Fibroblast of peridontal ligament (primary cell): Measurements from ENCODE around the gene ZNF211.

ENCODE experiments used
- DNase-seq: peaks from one replicate; pipeline ENCODE4 v3.0.0-alpha.2; 2010; ENCODE audit errors: extremely low read depth

Gene ZNF211

GRCh38 chr19:57655443-57655842 lies 22.5 kb downstream of the ZNF211 start:
- DNase-seq = no peak

- DNase-seq = no peak
These were observed 23.4 kb downstream of the ZNF211 start for GRCh38 chr19:57656346-57656745.

GRCh38 chr19:57664269-57665127 lies 31.5 kb downstream of the ZNF211 start:
- peak; percentile 44 for DNase-seq

DNA sequence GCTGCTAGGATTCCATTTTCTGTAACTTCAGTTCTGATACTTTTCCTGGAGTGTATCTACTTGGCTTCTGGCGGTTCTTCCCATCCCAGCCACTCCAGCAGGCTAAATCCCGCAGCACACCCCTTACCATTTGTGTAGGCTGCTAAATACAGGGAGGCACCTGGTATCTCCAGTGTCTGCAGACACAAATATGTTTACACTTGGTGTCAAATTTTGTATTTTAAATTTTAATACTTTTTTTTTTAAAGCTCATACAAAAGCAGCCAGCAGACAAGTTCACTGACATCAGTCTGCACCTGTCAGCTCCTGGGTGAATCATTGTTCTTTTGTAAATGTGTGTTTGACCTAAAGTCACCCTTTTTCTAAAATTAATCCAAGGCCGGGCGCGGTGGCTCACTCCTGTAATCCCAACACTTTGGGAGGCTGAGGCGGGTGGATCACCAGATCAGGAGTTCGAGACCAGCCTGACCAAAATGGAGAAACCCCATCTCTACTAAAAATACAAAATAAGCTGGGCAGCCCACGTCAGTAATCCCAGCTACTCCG lies 32.4 kb downstream of the ZNF211 start:
- DNase-seq = no peak

GRCh38 chr19:57667228-57667627 lies 34.3 kb downstream of the ZNF211 start:
- DNase-seq = no peak

DNA sequence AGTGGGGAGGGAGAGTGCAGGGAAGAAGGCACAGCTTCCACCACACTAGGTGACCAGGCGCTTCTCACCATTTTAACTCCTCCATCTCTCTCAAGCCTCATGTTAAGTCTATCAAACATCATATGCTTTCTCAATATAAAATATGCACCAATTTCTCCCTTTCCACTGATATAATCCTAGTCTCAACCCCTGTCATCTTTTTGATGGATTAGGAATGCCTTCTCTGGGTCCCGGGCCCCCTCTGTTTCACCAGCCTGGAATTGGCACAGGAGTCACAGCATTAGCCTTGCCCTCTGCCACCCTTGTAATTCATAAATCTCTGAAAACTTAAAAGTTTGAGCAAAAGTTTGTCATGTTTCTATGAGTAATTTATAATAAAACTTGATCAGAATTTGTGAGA lies 35.7 kb downstream of the ZNF211 start, which contains the start of gene ZSCAN4:
Gene ZSCAN4, plus strand, starts transcription at position 301 of the 400 bp plus-strand sequence. CDS start 7,211 bp downstream, outside the sequence.
- DNase-seq = no peak

DNA sequence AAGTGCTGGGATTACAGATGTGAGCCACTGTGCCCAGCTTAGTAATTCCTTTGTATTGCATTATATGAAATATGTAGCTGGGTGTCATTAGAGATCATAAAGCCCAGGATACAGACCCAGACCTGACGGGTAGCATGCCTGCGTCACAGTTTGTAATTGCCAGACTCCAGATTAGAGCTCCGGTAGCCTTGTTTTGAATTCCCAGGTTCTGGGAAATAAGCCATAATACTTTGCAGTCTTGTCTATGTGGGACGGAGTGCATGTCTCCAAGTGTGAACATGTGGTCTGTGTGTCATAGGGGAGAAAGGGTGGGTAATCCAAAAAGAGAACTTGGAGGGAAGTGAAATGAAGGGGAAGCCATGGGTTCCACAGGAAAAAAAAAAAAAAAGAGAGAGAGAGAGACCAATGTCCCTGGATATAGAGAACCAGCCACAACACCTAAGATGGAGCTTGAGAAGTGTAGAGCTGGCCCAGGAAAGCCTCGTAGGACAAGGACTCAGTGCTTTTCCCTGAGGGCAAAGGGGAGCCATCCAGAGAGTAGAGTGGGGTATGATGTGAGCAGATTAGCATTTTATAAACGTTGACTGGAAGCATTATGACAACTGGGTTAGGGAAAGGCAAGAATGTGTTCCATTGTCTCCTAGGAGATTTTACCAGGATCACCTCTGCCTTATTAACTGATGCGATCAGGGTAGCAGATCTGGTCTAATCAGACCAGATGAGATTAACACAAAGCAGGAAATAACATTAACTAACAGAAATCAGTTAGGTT lies 38.3 kb downstream of the ZNF211 start:
- DNase-seq = no peak

DNA sequence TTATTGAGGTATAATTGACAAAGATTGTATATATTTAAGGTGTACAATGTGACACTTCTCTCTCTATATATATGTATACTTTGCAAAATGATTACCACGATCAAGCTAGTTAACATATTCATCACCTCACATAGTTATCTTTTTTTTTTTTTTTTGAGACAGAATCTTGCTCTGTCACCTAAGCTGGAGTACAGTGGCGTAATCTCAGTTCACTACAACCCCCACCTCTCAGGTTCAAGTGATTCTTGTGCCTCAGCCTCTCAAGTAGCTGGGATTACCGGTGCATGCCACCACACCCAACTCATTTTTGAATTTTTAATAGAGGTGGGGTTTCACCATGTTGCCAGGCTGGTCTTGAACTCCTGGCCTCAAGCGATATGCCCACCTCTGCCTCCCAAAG lies 39.5 kb downstream of the ZNF211 start:
- DNase-seq = no peak

GRCh38 chr19:57675881-57676280 lies 42.9 kb downstream of the ZNF211 start:
- DNase-seq = peak; percentile 68

DNA sequence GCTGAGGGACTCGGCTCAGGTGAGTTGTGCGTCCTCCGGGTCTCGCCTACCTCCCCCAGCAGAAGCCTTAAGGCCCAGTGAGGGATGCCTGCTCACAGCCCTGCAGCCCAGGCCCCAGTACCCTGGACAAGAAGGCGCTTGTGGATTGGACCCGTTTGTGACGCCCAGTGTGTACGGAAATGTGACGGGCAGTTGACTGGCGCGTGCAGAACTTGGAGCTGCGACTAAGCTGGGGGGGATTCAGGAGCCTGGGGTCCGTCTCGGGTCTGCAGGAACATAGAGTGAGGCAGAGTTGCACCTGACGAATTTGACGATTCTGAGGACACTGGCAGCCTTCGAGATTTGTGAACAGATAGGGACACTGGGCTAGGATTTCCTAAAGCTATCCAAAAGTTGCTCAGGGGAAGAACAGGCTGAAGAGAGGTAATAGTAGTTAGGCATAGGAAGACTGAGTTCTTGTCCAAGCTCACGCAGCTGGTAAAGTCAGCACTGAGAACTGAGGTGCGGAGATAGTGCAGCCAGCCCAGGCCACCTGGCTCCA lies 49.3 kb downstream of the ZNF211 start:
- DNase-seq = no peak

DNA sequence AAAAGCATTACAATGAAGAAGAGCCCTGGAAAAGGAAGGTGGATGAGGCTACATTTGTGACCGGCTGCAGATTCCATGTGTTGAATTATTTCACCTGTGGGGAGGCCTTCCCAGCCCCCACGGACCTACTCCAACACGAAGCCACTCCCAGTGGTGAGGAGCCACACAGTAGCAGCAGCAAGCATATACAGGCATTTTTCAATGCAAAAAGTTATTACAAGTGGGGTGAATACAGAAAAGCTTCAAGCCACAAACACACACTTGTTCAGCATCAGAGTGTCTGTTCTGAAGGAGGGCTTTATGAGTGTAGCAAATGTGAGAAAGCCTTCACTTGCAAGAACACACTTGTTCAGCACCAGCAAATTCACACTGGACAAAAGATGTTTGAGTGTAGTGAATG lies 53.8 kb downstream of the ZNF211 start:
- DNase-seq = no peak

DNA sequence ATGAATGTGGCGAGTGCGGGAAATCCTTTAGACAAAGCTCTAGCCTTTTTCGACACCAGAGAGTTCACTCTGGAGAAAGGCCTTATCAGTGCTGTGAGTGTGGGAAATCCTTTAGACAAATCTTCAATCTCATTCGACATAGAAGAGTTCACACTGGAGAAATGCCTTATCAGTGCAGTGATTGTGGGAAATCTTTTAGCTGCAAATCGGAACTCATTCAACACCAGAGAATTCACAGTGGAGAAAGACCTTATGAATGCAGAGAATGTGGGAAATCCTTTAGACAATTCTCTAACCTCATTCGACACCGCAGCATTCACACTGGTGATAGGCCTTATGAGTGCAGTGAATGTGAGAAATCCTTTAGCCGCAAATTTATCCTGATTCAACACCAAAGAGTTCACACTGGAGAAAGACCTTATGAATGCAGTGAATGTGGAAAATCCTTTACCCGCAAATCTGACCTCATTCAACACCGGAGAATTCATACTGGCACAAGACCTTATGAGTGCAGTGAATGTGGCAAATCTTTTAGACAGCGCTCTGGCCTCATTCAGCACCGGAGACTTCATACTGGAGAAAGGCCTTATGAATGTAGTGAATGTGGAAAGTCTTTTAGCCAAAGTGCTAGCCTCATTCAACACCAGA lies 54.5 kb downstream of the ZNF211 start:
- no peak for DNase-seq

DNA sequence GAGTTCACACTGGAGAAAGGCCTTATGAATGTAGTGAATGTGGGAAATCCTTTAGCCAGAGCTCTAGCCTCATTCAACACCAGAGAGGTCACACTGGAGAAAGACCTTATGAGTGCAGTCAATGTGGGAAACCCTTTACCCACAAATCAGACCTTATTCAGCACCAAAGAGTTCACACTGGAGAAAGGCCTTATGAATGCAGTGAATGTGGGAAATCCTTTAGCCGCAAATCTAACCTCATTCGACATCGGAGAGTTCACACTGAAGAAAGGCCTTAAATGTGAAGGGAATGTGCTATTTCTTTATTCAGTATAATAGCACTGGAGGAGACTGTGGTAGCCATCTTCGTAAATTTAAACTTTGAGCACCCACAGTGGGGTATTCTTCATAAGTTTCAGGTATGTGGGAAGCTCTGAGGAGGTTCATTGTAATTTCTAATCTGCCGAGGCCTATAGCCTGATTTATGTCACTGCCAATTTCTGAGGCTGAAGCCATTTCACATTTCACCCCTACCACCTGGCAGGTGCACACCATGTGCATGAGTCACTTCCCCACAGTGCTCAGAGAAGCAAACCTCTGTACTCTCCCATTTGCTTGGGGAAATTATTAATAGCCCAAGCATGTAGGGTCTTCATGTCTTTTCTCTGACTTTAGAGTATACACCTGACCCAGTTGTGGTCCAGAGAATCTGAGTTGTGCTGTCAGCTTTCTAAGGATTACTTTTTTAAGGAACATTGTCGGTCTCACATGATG lies 55.2 kb downstream of the ZNF211 start:
- DNase-seq = no peak

DNA sequence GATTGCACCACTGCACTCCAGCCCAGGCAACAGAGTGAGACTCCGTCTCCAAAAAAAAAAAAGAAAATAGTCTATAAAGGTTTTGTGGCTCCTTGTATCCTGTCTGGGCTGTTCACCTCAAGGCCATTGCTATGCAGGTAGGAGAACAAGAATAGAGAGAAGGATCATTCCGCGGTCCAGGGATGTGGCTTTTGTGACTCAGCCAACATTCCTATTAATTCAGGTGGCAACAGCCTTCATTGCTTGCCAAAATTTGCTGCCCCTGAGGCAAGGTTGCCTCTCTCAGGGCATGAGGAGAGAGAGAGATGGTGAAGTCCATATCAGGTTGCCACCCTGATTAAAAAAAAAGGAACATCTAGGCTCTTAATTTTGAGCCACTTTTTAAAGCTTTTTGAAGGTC lies 56.8 kb downstream of the ZNF211 start:
- no peak for DNase-seq
